Measurements from ENCODE around the gene ZNF23.

GRCh38 chr16:71449020-71449419 lies 13.0 kb downstream of the ZNF23 start:
- no peak for TF ChIP-seq CTCF (IDR thresholded peaks at IDR 0.05; ENCODE audit: poor library complexity)
- TF ChIP-seq EZH2 (IDR thresholded peaks at IDR 0.05; ENCODE audit: borderline replicate concordance), result no peak
- no peak for TF ChIP-seq EZH2phosphoT487 (IDR thresholded peaks at IDR 0.05; ENCODE audit: low read depth, severe bottlenecking, unreplicated experiment)
